Stimulated activated CD8-positive, alpha-beta memory T cell treated with anti-CD3 and anti-CD28 coated beads, Interleukin-7, amount 100 ng/mL, for 24 hours (primary cell): ENCODE results near the gene IL26.

ENCODE experiments used
- DNase-seq: peaks from one replicate; pipeline ENCODE4 v3.0.0-alpha.2; 2020; ENCODE audit warnings: low read depth

IL26 gene

GRCh38 chr12:68154779-68155178, 70.8 kb downstream of the IL26 start:
- DNase-seq, result no peak
